Stimulated activated CD8-positive, alpha-beta memory T cell treated with anti-CD3 and anti-CD28 coated beads, Interleukin-4, amount 100 ng/mL, for 1 hour (primary cell): ENCODE measurements around the gene SLCO2A1.

Experiments used
- DNase-seq, 2 donors: peaks; one replicate each; pipeline ENCODE4 v3.0.0-alpha.2; 2020; ENCODE audit warnings: low read depth in 2 of 2, low spot score in 1 of 2

Gene SLCO2A1

GRCh38 chr3:133914839-133915600 lies 114.7 kb downstream of the SLCO2A1 start:
- DNase-seq, result no peak

- DNase-seq, result no peak
These were observed 119.3 kb downstream of the SLCO2A1 start for GRCh38 chr3:133910422-133910821.

- no peak for DNase-seq
These were observed 124.3 kb downstream of the SLCO2A1 start for GRCh38 chr3:133905376-133905775.

GRCh38 chr3:133901847-133902246 lies 127.9 kb downstream of the SLCO2A1 start:
- DNase-seq, result no peak

- no peak for DNase-seq
These were observed 128.6 kb downstream of the SLCO2A1 start for GRCh38 chr3:133901083-133901482.

GRCh38 chr3:133899311-133899710 lies 130.4 kb downstream of the SLCO2A1 start:
- DNase-seq, result no peak

- DNase-seq, result no peak
These were observed 132.2 kb downstream of the SLCO2A1 start for GRCh38 chr3:133897547-133897946.

GRCh38 chr3:133896002-133896761 lies 133.5 kb downstream of the SLCO2A1 start:
- DNase-seq, result no peak

GRCh38 chr3:133895208-133896001 lies 134.3 kb downstream of the SLCO2A1 start, which contains the start of gene RAB6B:
Gene RAB6B (minus strand): TSS chr3:133895882. CDS start chr3:133895466, 416 bp downstream.
- no peak for DNase-seq

- DNase-seq, result no peak
These were observed 135.1 kb downstream of the SLCO2A1 start for GRCh38 chr3:133894353-133895207.

GRCh38 chr3:133893683-133894352 lies 135.9 kb downstream of the SLCO2A1 start:
- no peak for DNase-seq

GRCh38 chr3:133892541-133893231 lies 137.0 kb downstream of the SLCO2A1 start:
- no peak for DNase-seq

GRCh38 chr3:133891662-133892378 lies 137.9 kb downstream of the SLCO2A1 start:
- no peak for DNase-seq

GRCh38 chr3:133890972-133891644 lies 138.6 kb downstream of the SLCO2A1 start:
- DNase-seq, result no peak

GRCh38 chr3:133890037-133890436 lies 139.7 kb downstream of the SLCO2A1 start:
- DNase-seq, result no peak

GRCh38 chr3:133888726-133889340 lies 140.9 kb downstream of the SLCO2A1 start:
- no peak for DNase-seq

GRCh38 chr3:133887803-133888703 lies 141.7 kb downstream of the SLCO2A1 start:
- DNase-seq, result no peak
